T-helper 9 cell (primary cell): ENCODE measurements around the gene ERVW-1.
"Not testable (repeated sequence)": the region's sequence is repeated elsewhere in the genome, so short reads cannot be mapped to it uniquely, and the experiment has no call there.

Experiments
- DNase-seq: peaks from one replicate; pipeline ENCODE4 v3.0.0-alpha.2; 2020
- total RNA-seq, 2 donors: gene quantifications; one replicate each; lab custom pipeline; 2026; lab: John Stamatoyannopoulos, UW

The ERVW-1 gene
- 0 reads per million in 2 donors for total RNA-seq

- not testable (repeated sequence) for DNase-seq
Measured at GRCh38 chr7:92477681-92478080, at the start of gene ERVW-1. ERVW-1 (minus strand) TSS chr7:92477946; CDS start chr7:92470381, 7,565 bp downstream.

GRCh38 chr7:92523110-92523509 lies 45.4 kb upstream of the ERVW-1 start:
- no peak for DNase-seq

GRCh38 chr7:92520024-92520423 lies 42.3 kb upstream of the ERVW-1 start:
- DNase-seq, result no peak

- no peak for DNase-seq
Measured at GRCh38 chr7:92517631-92518030, 39.9 kb upstream of the ERVW-1 start.

GRCh38 chr7:92513167-92513902 lies 35.6 kb upstream of the ERVW-1 start:
- DNase-seq, result no peak

- no peak for DNase-seq
Measured at GRCh38 chr7:92508946-92509345, 31.2 kb upstream of the ERVW-1 start.

GRCh38 chr7:92506363-92506762 lies 28.6 kb upstream of the ERVW-1 start:
- no peak for DNase-seq

- DNase-seq, result no peak
Measured at GRCh38 chr7:92504563-92504962, 26.8 kb upstream of the ERVW-1 start.

GRCh38 chr7:92503767-92504166 lies 26.0 kb upstream of the ERVW-1 start:
- DNase-seq, result no peak

- no peak for DNase-seq
Measured at GRCh38 chr7:92498557-92498956, 20.8 kb upstream of the ERVW-1 start.

- DNase-seq, result no peak
Measured at GRCh38 chr7:92496876-92497275, 19.1 kb upstream of the ERVW-1 start.

GRCh38 chr7:92489634-92490033 lies 11.9 kb upstream of the ERVW-1 start:
- no peak for DNase-seq

GRCh38 chr7:92487804-92488203 lies 10.1 kb upstream of the ERVW-1 start:
- no peak for DNase-seq

- DNase-seq, result no peak
Measured at GRCh38 chr7:92485974-92486373, 8.2 kb upstream of the ERVW-1 start.

- DNase-seq, result no peak
Measured at GRCh38 chr7:92485267-92485892, 7.6 kb upstream of the ERVW-1 start.

- not testable (repeated sequence) for DNase-seq
Measured at GRCh38 chr7:92484226-92484625, 6.5 kb upstream of the ERVW-1 start.

- DNase-seq, result not testable (repeated sequence)
Measured at GRCh38 chr7:92483624-92484023, 5.9 kb upstream of the ERVW-1 start.

GRCh38 chr7:92479146-92479545 lies 1.4 kb upstream of the ERVW-1 start:
- not testable (repeated sequence) for DNase-seq

GRCh38 chr7:92478711-92479110 lies 965 bp upstream of the ERVW-1 start:
- DNase-seq, result no peak

- DNase-seq, result no peak
Measured at GRCh38 chr7:92478095-92478494, 349 bp upstream of the ERVW-1 start.

GRCh38 chr7:92475851-92476590 lies 1.7 kb downstream of the ERVW-1 start:
- not testable (repeated sequence) for DNase-seq

GRCh38 chr7:92475261-92475770 lies 2.4 kb downstream of the ERVW-1 start:
- DNase-seq, result not testable (repeated sequence)

GRCh38 chr7:92473989-92474388 lies 3.8 kb downstream of the ERVW-1 start:
- DNase-seq, result not testable (repeated sequence)
